Ishikawa (cell line): ENCODE measurements around the gene SYS1.

Experiments
- CREB1 ChIP-seq: IDR thresholded peaks from 2 replicates; pipeline ENCODE4 v1.6.1; 2012; ENCODE audit warnings: low read depth
- EGR1 ChIP-seq: IDR thresholded peaks from 2 replicates; pipeline ENCODE4 v1.6.1; 2012
- FOXM1 ChIP-seq: IDR thresholded peaks from 2 replicates; pipeline ENCODE4 v1.6.1; 2012; ENCODE audit warnings: low read depth, borderline replicate concordance
- NFIC ChIP-seq: IDR thresholded peaks from 2 replicates; pipeline ENCODE4 v1.6.1; 2012
- RAD21 ChIP-seq: IDR thresholded peaks from 2 replicates; pipeline ENCODE4 v1.6.1; 2012; ENCODE audit warnings: low read depth
- TAF1 ChIP-seq: IDR thresholded peaks from 2 replicates; pipeline ENCODE4 v1.6.1; 2012; ENCODE audit warnings: low read depth, mild to moderate bottlenecking
- USF1 ChIP-seq: IDR thresholded peaks from 2 replicates; pipeline ENCODE4 v1.6.1; 2012
- YY1 ChIP-seq: IDR thresholded peaks from 2 replicates; pipeline ENCODE4 v1.6.1; 2012; ENCODE audit warnings: low read depth
- TF ChIP-seq, protein P1 (sequence below): IDR thresholded peaks from 2 replicates; pipeline ENCODE4 v1.6.1; 2012; ENCODE audit warnings: low read depth, mild to moderate bottlenecking

- TF ChIP-seq TAF1 (no peak), EGR1 (no peak), USF1 (no peak), FOXM1 (no peak), YY1 (no peak), CREB1 (no peak), RAD21 (no peak), NFIC (no peak)
- TF ChIP-seq, protein P1, sequence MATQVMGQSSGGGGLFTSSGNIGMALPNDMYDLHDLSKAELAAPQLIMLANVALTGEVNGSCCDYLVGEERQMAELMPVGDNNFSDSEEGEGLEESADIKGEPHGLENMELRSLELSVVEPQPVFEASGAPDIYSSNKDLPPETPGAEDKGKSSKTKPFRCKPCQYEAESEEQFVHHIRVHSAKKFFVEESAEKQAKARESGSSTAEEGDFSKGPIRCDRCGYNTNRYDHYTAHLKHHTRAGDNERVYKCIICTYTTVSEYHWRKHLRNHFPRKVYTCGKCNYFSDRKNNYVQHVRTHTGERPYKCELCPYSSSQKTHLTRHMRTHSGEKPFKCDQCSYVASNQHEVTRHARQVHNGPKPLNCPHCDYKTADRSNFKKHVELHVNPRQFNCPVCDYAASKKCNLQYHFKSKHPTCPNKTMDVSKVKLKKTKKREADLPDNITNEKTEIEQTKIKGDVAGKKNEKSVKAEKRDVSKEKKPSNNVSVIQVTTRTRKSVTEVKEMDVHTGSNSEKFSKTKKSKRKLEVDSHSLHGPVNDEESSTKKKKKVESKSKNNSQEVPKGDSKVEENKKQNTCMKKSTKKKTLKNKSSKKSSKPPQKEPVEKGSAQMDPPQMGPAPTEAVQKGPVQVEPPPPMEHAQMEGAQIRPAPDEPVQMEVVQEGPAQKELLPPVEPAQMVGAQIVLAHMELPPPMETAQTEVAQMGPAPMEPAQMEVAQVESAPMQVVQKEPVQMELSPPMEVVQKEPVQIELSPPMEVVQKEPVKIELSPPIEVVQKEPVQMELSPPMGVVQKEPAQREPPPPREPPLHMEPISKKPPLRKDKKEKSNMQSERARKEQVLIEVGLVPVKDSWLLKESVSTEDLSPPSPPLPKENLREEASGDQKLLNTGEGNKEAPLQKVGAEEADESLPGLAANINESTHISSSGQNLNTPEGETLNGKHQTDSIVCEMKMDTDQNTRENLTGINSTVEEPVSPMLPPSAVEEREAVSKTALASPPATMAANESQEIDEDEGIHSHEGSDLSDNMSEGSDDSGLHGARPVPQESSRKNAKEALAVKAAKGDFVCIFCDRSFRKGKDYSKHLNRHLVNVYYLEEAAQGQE = no peak
These were observed 8.3 kb upstream of the SYS1 start for GRCh38 chr20:45354423-45355208.
